HG03571 (cell line): ENCODE results near the gene ABTB2.

Source experiments
- ATAC-seq: cut with Tn5 transposase; IDR thresholded peaks from one replicate; pipeline ENCODE4 v1.9.1; 2021; ENCODE audit not compliant: unreplicated experiment

ABTB2 gene

GRCh38 chr11:34243600-34244464 lies 114.0 kb downstream of the ABTB2 start:
- ATAC-seq, result peak; percentile 67

DNA sequence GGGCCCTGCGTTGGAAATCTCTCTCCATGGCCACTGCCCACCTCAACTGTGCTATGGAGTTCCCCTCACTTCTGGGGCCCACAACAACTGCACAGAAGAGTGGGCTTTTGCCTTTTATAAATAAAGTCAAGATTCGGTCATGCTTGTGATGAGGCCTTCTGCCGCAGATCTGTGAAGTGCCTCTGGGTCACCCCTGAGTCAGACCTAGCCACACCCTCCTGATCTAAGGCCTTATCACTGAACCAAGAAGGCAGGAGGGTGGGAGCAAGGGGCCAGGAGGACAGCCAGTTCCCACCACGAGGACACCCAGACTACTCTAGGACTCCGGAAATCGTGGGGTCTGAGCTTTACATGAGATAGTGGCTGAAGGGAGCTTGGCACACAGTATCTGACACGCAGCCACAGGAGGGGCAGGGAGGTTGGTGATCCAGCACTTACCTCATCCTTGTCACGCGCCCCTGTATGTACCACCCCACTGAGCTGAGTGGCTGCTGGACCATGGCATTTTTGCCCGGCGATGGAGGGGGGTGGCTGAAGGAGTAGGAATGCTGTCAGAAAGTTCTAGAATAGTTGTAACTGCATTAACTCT lies 115.7 kb downstream of the ABTB2 start:
- no peak for ATAC-seq

DNA sequence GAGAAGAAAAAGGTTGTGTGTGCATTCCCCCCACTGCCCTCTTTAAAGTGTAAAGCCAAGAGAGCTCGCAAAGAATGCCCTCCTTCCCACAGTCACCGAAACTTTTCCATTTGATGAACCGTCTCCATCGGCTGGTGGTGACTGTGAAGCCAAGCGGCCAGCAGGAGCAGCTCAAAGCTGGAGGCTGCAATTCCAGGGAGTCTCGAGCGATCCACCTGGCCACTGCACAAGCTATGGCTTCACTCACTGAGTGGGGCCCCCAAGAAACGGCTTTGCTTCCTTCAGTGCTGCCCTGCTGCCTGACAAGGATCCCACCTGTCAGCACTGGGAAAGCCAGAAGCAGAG lies 117.7 kb downstream of the ABTB2 start:
- ATAC-seq, result no peak

DNA sequence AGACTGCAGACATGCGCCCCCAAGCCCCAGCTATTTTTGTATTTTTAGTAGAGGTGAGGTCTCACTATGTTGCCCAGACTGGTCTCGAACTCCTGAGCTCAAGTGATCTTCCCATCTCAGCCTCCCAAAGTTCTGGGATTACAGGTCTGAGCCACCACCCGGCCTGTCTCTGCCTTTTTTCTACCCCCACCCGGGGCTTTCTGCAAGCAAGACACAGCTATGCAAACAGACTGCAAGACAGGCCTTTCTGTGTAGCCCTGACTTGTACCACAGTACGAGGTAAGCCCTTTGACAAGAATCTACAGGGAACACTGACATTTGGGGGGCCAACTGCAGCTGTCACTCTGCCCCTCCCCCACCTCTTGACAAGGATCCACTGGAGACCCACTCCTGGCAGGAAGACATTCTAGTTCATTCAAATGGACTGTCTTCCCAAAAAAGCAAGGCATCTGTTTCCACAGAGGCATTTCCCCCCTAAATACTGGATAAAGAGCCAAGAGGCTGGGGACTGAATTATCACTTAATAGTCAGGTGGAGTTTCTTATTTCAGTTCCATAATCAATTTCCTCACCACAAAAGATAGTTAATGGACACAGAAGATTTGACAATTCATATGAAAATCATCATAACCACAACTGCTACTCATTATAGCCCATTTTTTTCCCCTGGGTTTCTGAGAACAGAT lies 118.2 kb downstream of the ABTB2 start:
- ATAC-seq, result no peak

- no peak for ATAC-seq
Observed at GRCh38 chr11:34238966-34239365, 118.8 kb downstream of the ABTB2 start.

- no peak for ATAC-seq
Observed at GRCh38 chr11:34238533-34238932, 119.3 kb downstream of the ABTB2 start.

DNA sequence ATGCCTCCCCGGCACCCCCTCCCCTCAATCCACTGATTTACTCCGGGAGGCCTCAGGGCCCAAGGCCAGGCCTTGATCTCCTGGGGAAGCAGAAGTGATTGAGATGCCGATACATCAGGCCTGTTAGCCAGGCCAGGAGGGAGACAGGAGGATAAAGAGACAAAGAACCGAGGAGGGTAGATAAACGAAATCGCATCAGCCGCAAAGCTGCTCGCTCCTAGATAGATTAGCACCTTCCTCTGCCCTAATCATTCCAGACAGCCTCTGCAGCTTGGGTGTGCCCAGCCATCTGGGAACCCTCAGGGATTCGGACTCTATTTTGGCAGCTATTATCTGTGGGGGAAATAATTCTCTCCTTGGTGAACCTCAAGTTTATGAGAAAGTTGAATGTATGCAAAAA lies 121.2 kb downstream of the ABTB2 start:
- ATAC-seq, result no peak

DNA sequence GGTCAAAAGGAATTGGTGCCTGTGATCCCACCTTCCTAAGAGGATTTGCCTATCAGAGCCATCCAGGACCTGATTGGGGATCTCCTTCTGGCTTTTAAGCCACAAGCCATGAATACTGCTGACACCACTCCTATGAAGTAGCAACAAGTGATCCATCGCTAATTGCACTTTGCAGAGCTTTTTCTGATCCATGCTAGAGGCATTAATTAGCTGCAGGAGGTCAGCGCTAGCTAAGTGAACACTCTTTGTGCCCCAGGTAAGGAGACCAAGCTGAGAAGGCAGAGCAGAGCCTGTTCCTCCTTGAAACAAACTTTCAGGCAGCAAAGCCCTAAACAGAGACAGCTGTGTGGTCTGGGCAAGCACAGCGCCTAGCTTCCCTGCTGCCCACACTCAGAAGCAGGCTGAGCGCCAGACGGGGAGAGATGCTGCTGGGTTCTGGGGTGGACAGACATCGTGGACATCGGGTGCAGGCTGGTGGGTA lies 122.2 kb downstream of the ABTB2 start:
- ATAC-seq, result no peak

- ATAC-seq, result peak; percentile 40
Observed at GRCh38 chr11:34235189-34235588, 122.6 kb downstream of the ABTB2 start.

DNA sequence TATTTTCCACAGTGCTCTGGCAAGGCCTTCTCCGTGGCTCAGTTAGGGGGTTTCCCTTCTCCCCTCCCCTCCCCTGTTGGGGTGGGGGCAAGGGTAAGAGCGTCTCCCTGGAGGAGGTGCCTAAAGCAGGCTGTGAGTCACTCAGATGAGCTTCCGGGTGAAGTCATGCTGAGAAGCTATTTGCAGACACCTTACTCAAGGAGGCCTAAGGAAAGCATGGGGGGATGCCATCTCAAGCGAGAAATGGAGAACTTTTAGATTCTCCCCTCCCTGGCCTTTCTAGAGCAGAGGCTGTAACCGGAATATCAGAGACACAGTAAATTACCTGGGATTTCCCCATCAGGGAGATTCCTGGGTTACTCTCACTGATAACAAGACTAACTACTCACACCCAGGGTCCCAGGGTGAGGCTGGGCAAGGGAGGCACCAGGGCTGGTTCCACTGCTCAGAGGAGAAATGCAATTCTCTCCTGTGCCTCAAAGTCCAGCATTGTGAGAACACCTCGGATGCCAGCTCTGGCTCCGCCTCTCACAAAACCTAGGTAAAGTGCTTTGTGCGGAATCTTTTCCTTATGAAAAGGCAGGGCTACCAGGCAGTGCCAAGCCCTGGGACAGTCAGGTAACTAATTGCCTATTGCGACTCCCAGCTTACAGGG lies 123.6 kb downstream of the ABTB2 start:
- ATAC-seq, result peak; percentile 64

GRCh38 chr11:34233215-34233614 lies 124.6 kb downstream of the ABTB2 start:
- no peak for ATAC-seq

- no peak for ATAC-seq
Observed at GRCh38 chr11:34232807-34233206, 125.0 kb downstream of the ABTB2 start.

- ATAC-seq, result no peak
Observed at GRCh38 chr11:34226210-34226609, 131.6 kb downstream of the ABTB2 start.

GRCh38 chr11:34225091-34225490 lies 132.7 kb downstream of the ABTB2 start:
- ATAC-seq, result no peak

DNA sequence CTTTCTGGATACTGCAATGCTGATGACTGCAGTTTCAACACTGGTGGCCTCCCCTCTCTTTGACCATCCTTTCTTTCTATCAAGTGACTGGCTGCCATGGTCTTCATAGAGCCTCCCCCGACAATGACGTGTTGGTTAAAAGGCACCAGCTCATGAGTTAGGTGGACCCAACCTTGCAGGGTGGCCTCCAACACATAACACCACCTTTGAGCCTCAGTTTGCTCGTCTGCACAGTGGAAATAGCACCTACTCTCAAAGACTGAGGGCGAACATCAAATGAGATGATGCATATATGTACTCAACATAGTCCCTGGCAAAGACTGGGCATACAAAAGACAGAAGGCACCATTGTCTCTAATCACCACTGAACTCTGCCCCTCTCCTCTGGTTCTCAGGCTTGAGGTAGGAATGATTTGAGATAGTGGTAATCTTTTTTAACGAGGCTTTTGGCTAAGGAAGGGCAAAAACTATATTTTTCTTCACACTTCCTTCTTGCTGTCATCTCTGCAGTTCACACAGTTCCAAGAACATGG lies 133.3 kb downstream of the ABTB2 start:
- ATAC-seq, result no peak

DNA sequence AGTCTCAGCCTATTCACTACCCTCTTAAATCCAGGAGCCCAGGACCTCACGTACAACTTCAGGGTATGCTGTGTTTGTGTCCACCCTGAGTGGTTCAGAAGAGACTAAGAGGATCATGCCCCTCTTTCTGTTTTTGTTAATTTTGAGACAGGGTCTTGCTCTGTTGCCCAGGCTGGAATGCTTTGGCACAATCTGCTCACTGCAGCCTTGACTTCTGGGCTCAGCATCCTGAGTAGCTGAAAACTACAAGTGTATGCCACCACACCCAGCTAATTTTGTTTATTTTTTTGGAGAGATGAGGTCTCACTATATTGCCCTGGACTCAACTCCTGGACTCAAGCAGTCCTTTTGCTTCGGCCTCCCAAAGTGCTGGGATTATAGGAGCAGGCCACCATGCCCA lies 133.9 kb downstream of the ABTB2 start:
- ATAC-seq, result no peak

DNA sequence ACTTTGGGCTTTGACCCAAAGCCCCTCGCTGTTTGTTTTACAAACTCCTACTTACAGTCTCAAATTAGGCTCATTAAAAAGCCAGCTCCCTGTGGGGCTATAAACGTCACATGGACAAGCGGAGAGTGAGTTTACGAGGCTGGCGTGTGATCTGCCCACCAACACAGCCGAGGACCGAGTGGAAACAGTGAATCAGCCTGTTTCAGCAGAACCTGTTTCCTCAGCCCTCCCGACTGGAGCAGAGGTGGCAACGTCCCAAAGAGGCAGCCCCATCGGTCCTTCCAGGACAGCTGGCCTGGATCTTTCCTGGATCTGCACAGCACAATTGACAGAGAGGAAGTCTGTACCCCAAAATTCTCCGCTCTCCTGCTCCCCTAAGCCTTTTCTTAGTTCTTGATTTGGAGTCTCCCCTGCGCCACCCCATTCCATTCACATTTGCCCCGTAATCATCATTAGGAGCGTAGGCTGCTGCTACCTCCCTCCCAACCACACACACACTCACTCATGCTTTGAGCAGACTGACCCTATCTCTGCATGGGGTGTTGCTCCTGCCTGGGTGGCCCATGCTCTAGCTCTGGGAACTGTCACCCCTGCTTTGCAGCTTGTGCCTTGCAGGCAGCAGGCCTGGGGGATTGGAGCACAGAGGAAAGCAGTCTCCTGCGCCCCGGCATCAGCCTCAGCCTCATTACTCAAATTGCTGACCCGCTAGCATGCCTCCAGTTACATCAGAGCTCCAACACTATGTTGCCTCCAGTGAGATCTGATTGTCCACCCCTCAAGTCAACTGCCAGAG lies 134.6 kb downstream of the ABTB2 start:
- ATAC-seq, result no peak

GRCh38 chr11:34222030-34222429 lies 135.8 kb downstream of the ABTB2 start:
- ATAC-seq, result no peak

- no peak for ATAC-seq
Observed at GRCh38 chr11:34219941-34220370, 137.9 kb downstream of the ABTB2 start.

DNA sequence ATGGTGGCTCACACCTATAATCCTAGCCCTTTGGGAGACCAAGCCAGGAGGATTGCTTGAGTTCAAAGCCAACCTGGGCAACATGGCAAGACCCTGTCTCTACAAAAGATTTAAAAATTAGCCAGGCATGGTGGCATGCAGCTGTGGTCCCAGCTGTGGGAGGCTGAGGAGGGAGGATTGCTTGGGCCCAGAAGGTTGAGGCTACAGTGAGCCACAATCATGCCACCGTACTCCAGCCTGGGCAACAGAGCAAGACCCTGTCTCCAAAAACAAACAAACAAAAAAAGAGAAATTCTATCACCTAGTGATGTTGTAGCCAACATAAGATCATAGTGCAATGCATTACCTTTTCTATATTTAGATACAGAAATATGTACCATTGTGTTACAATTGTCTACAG lies 138.5 kb downstream of the ABTB2 start:
- ATAC-seq, result no peak
